ENCODE results near the gene ANKRD36.
"Not testable (repeated sequence)": the region's sequence is repeated elsewhere in the genome, so short reads cannot be mapped to it uniquely, and the experiment has no call there.

DNA sequence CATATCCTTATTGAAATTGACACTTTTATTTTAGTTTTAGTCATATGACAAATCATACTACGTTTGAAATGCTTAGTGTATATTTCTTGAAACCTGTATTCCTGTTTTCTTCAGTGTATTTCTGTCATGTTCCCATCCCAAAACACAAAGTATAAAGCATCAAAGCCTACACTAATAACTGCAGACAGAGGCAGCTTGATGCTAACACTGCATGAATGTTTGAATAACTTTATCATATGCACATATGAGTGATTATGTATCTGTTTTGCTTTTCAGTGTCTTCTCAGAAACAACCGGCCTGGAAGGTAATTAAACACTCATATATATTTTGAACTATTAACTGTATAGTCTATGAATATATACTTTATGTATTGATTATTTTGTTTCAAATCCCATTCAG, 102.1 kb downstream of the ANKRD36 start:
- TF ChIP-seq POLR2AphosphoS5 (IDR thresholded peaks at IDR 0.05; ENCODE audit: low read depth, low read length); POLR2A (IDR thresholded peaks at IDR 0.05; ENCODE audit: low read depth, low read length); TAF1 (IDR thresholded peaks at IDR 0.05; ENCODE audit: borderline replicate concordance, low read depth, low read length): not testable (repeated sequence)
